GM23248 (cell line): Measurements from ENCODE around the gene LAPTM5. TPM values are rescaled to one million over a fixed set of nuclear protein-coding genes. Genes with fewer than 3 reads are reported as not detected.
A peak's percentile ranks its signal among the peaks of the same experiment; 100 is the strongest.

ENCODE experiments used
- DNase-seq: peaks from one replicate; pipeline ENCODE4 v3.0.0-alpha.2; 2015
- H2AFZ ChIP-seq: fragments of 200-600 bp; sonication (generic); 2 replicates; pipeline ENCODE4 v1.6.1; 2016; ENCODE audit warnings: antibody characterized with exemption
- H3F3A ChIP-seq: fragments of 200-600 bp; sonication (generic); 2 replicates; pipeline ENCODE4 v1.6.1; 2016; ENCODE audit warnings: mild to moderate bottlenecking, antibody characterized with exemption, mixed run types; ENCODE audit not compliant: insufficient read depth
- H3K27ac ChIP-seq: fragments of 200-600 bp; sonication (generic); 2 replicates; pipeline ENCODE4 v1.5.1; 2016; ENCODE audit warnings: mild to moderate bottlenecking
- H3K27me3 ChIP-seq: fragments of 200-600 bp; sonication (generic); replicated peaks from 2 replicates; pipeline ENCODE4 v1.6.1; 2016; ENCODE audit warnings: mild to moderate bottlenecking; ENCODE audit not compliant: insufficient read depth
- H3K36me3 ChIP-seq: fragments of 200-600 bp; sonication (generic); 2 replicates; pipeline ENCODE4 v1.6.1; 2016; ENCODE audit warnings: low read depth, mild to moderate bottlenecking
- H3K4me1 ChIP-seq: fragments of 200-600 bp; sonication (generic); 2 replicates; pipeline ENCODE4 v1.6.1; 2016; ENCODE audit warnings: mild to moderate bottlenecking; ENCODE audit not compliant: insufficient read depth
- H3K4me2 ChIP-seq: fragments of 200-600 bp; sonication (generic); one replicate; pipeline ENCODE4 v1.6.1; 2016; ENCODE audit warnings: mild to moderate bottlenecking; ENCODE audit not compliant: unreplicated experiment
- H3K4me3 ChIP-seq: fragments of 200-600 bp; sonication (generic); 2 replicates; pipeline ENCODE4 v1.5.1; 2016; ENCODE audit warnings: mild to moderate bottlenecking
- H3K79me2 ChIP-seq: fragments of 200-600 bp; sonication (generic); 2 replicates; pipeline ENCODE4 v1.6.1; 2016; ENCODE audit warnings: mild to moderate bottlenecking; ENCODE audit not compliant: insufficient read depth
- H3K9ac ChIP-seq: fragments of 200-600 bp; sonication (generic); 2 replicates; pipeline ENCODE4 v1.6.1; 2016; ENCODE audit warnings: mild to moderate bottlenecking
- H3K9me2 ChIP-seq: fragments of 200-600 bp; sonication (generic); 2 replicates; pipeline ENCODE4 v1.6.1; 2016; ENCODE audit warnings: mixed run types, mild to moderate bottlenecking, moderate library complexity; ENCODE audit not compliant: insufficient read depth
- H3K9me3 ChIP-seq: fragments of 200-600 bp; sonication (generic); one replicate; pipeline ENCODE4 v1.6.1; 2017; ENCODE audit warnings: low read depth
- H4K20me1 ChIP-seq: fragments of 200-600 bp; sonication (generic); 2 replicates; pipeline ENCODE4 v1.6.0; 2016; ENCODE audit not compliant: insufficient read depth
- EZH2 ChIP-seq: fragments of 200-600 bp; sonication (generic); IDR thresholded peaks from 2 replicates; pipeline ENCODE4 v1.6.1; 2018; ENCODE audit warnings: antibody characterized with exemption, mild to moderate bottlenecking; ENCODE audit not compliant: insufficient read depth, poor library complexity, severe bottlenecking
- EZH2phosphoT487 ChIP-seq: fragments of 200-600 bp; sonication (generic); IDR thresholded peaks from 2 replicates; pipeline ENCODE4 v1.6.1; 2018; ENCODE audit warnings: antibody characterized with exemption, moderate library complexity, mild to moderate bottlenecking, low read depth; ENCODE audit not compliant: insufficient read depth
- WGBS, 2 experiments: methylation state at CpG; one replicate each; pipeline ENCODE4 v1.1.6; 2015 to 2017; ENCODE audit warnings: low lambda C conversion rate in 2 of 2, low coverage in 1 of 2; ENCODE audit errors: missing lambda C conversion rate in 2 of 2; 5-methylcytosine and 5-hydroxymethylcytosine counted together
- in situ Hi-C: fragments of 300-500 bp; cut with MboI; formaldehyde crosslinking; loops from 2 replicates; pipeline ENCODE4 v1.15.0; 2020
- polyA plus RNA-seq: library from polyadenylated mRNA; unstranded; fragments of >200 nt; fragmentation: Nextera tagmentation; extraction: Ambion mirVana; gene quantifications from 2 replicates; pipeline ENCODE4 v1.2.1, GENCODE V29; 2016
- total RNA-seq: library from RNA; depleted of rRNA; stranded (reverse); fragments of >200 nt; shearing (Covaris generic); gene quantifications from 2 replicates; pipeline ENCODE4 v1.2.3, GENCODE V29; 2014

The LAPTM5 gene
- total and polyA plus RNA-seq, 2 experiments from 2014 or later, result 0.36 TPM; not detected in 1

- no peaks in the 10 kb centered on the region for H3K4me1 ChIP-seq
- H3K79me2 ChIP-seq, result no peaks in the 10 kb centered on the region
- in situ Hi-C loops, result no loop called here
- H3K36me3 ChIP-seq, result no peaks in the 10 kb centered on the region
- no peaks in the 10 kb centered on the region for H3K27me3 ChIP-seq
- no peak overlapping the region for H3K4me3 ChIP-seq
- H3F3A ChIP-seq, result no peaks in the 10 kb centered on the region
- no peak overlapping the region for H3K4me2 ChIP-seq
- TF ChIP-seq EZH2phosphoT487 (no peak), EZH2 (no peak)
- H3K9ac ChIP-seq, result no peak overlapping the region
- no peak for DNase-seq
- 39 to 45% methylated on average over 10 of the region's 10 CpGs for WGBS, 2 experiments
- no peaks in the 10 kb centered on the region for H4K20me1 ChIP-seq
- no peaks in the 10 kb centered on the region for H3K9me2 ChIP-seq
- no peaks in the 10 kb centered on the region for H3K9me3 ChIP-seq
- no peak overlapping the region for H3K27ac ChIP-seq
- no peak overlapping the region for H2AFZ ChIP-seq
Observed at GRCh38 chr1:30781906-30782305, 24.3 kb upstream of the LAPTM5 start.

DNA sequence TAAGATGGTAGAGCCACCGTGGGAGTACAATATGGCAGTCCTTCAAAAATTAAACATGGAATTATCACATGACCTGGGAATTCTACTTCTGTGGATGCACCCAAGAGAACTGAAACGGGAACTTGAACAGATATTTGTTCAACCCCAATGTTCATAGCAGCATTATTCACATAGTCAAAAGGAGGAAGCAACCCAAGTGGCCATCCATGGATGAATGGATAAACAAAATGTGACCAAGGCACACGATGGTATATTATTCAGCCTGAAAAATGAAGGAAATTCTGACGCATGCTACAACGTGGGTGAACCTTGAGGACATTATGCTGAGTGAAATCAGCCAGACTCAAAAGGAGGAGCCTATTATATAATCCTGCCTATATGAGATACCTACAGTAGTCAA, 22.8 kb upstream of the LAPTM5 start:
- in situ Hi-C loops, result no loop called here
- Histone ChIP-seq H3K9ac (no peak overlapping the region), H3K4me2 (no peak overlapping the region), H2AFZ (no peak overlapping the region), H4K20me1 (no peaks in the 10 kb centered on the region), H3K79me2 (no peaks in the 10 kb centered on the region), H3K9me3 (no peaks in the 10 kb centered on the region), H3K4me1 (no peaks in the 10 kb centered on the region), H3K27me3 (no peaks in the 10 kb centered on the region), H3K9me2 (no peaks in the 10 kb centered on the region), H3K27ac (no peak overlapping the region), H3K36me3 (no peaks in the 10 kb centered on the region), H3F3A (no peaks in the 10 kb centered on the region), H3K4me3 (no peak overlapping the region)
- DNase-seq, result no peak
- TF ChIP-seq EZH2 (no peak), EZH2phosphoT487 (no peak)
- WGBS, 2 experiments, result 35 to 36% methylated on average over 5 of the region's 5 CpGs

- Histone ChIP-seq H2AFZ (no peak overlapping the region), H3K4me3 (no peak overlapping the region), H3K79me2 (no peaks in the 10 kb centered on the region), H3K9me3 (no peaks in the 10 kb centered on the region), H3F3A (no peaks in the 10 kb centered on the region), H3K9me2 (no peaks in the 10 kb centered on the region), H3K36me3 (no peaks in the 10 kb centered on the region), H3K4me1 (no peaks in the 10 kb centered on the region), H4K20me1 (no peaks in the 10 kb centered on the region), H3K27ac (no peak overlapping the region), H3K27me3 (no peaks in the 10 kb centered on the region), H3K9ac (no peak overlapping the region), H3K4me2 (no peak overlapping the region)
- 21 to 23% methylated on average over 12 of the region's 12 CpGs for WGBS, 2 experiments
- in situ Hi-C loops, result loop anchor here (5.0 kb wide), 1 partner anchor 57 kb away; the partner anchor contains the start of gene MATN1
- DNase-seq, result peak; percentile 73
- no peak for TF ChIP-seq EZH2phosphoT487
- no peak for TF ChIP-seq EZH2
Observed at GRCh38 chr1:30779294-30780071, 21.9 kb upstream of the LAPTM5 start.

DNA sequence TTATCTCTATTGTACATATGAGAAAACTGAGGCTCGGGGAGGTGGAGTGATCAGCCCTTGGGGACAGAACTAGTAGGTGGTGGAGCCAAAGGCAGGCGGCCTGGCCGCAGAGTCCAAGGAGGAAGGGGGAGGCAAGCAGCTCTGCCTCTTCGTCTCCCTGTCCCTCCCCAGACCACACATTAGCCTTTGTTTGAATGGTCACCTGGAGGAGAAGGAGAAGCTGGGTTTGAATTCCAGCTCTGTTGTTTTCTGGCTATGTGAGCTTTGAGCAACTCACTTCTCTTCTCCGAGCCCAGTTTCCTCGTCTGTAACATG, 21.4 kb upstream of the LAPTM5 start:
- 70 to 78% methylated on average over 6 of the region's 6 CpGs for WGBS, 2 experiments

More for the DNA sequence above, 21.4 kb upstream of the LAPTM5 start:
- Histone ChIP-seq H2AFZ (no peak overlapping the region), H3F3A (no peaks in the 10 kb centered on the region), H3K9me3 (no peaks in the 10 kb centered on the region), H3K9ac (no peak overlapping the region), H3K79me2 (no peaks in the 10 kb centered on the region), H3K27ac (no peak overlapping the region), H3K4me1 (no peaks in the 10 kb centered on the region), H3K4me2 (no peak overlapping the region), H3K27me3 (no peaks in the 10 kb centered on the region), H3K36me3 (no peaks in the 10 kb centered on the region), H4K20me1 (no peaks in the 10 kb centered on the region), H3K9me2 (no peaks in the 10 kb centered on the region), H3K4me3 (no peak overlapping the region)
- in situ Hi-C loops, result loop anchor here (5.0 kb wide), 1 partner anchor 57 kb away; the partner anchor contains the start of gene MATN1
- no peak for DNase-seq
- no peak for TF ChIP-seq EZH2
- TF ChIP-seq EZH2phosphoT487, result no peak
